IMR-90 (cell line): Measurements from ENCODE around the gene HDAC6. TPM values are rescaled to one million over a fixed set of nuclear protein-coding genes. Genes with fewer than 3 reads are reported as not detected.

Experiments used
- ATAC-seq: fragments of 200-7000 bp; cut with Tn5 transposase; 2 replicates; pipeline ENCODE4 v1.9.1; 2020; ENCODE audit warnings: low read depth, mild to moderate bottlenecking, moderate library complexity
- BruUV-seq: library from RNA; stranded (reverse); fragments of 400-500 nt; replicated peaks from 2 replicates; lab custom pipeline; 2021; lab: Mats Ljungman, UMichigan
- CTCF ChIA-PET: fragments of 300-600 bp; formaldehyde crosslinking; extraction: SDS; loops from one replicate; lab custom pipeline; 2021; ENCODE audit warnings: antibody characterized with exemption; lab: Yijun Ruan, JAX
- POLR2A ChIA-PET: fragments of 300-600 bp; sonication (Branson Sonifier 250); formaldehyde crosslinking; loops from one replicate; lab custom pipeline; 2022; ENCODE audit warnings: antibody characterized with exemption; ENCODE audit not compliant: unreplicated experiment; lab: Charles Lee
- DNase-seq: peaks from one replicate; pipeline ENCODE4 v3.0.0; 2013
- H2AFZ ChIP-seq: replicated peaks from 2 replicates; pipeline ENCODE3; 2013; ENCODE audit warnings: low read length, mild to moderate bottlenecking; ENCODE audit not compliant: poor library complexity
- H2AK5ac ChIP-seq: 2 replicates; pipeline ENCODE4 v1.6.1; 2013; ENCODE audit warnings: low read depth, low read length, inconsistent platforms
- H2AK9ac ChIP-seq: replicated peaks from 2 replicates; pipeline ENCODE3; 2013; ENCODE audit warnings: mild to moderate bottlenecking, low read depth, low read length, moderate library complexity; ENCODE audit not compliant: poor library complexity
- H2BK120ac ChIP-seq: 2 replicates; pipeline ENCODE4 v1.6.1; 2013; ENCODE audit warnings: low read depth, low read length, inconsistent platforms
- H2BK15ac ChIP-seq: 3 replicates; pipeline ENCODE4 v1.6.1; 2013; ENCODE audit warnings: low read depth, low read length, inconsistent platforms
- H2BK20ac ChIP-seq: 2 replicates; pipeline ENCODE4 v1.6.1; 2013; ENCODE audit warnings: low read depth, mild to moderate bottlenecking, inconsistent platforms, low read length, moderate library complexity
- H2BK5ac ChIP-seq: 2 replicates; pipeline ENCODE4 v1.6.1; 2013; ENCODE audit warnings: mild to moderate bottlenecking, low read depth, low read length, inconsistent platforms; ENCODE audit not compliant: poor library complexity, severe bottlenecking
- H3K14ac ChIP-seq: replicated peaks from 2 replicates; pipeline ENCODE4 v1.6.1; 2013; ENCODE audit warnings: low read depth, low read length, inconsistent platforms
- H3K18ac ChIP-seq: 2 replicates; pipeline ENCODE4 v1.6.1; 2013; ENCODE audit warnings: low read depth, low read length, control low read depth
- H3K23ac ChIP-seq: 2 replicates; pipeline ENCODE4 v1.6.1; 2013; ENCODE audit warnings: low read depth, low read length, inconsistent platforms
- H3K27ac ChIP-seq: 2 replicates; pipeline ENCODE4 v1.5.1; 2013; ENCODE audit warnings: mild to moderate bottlenecking, control low read depth, low read length; ENCODE audit not compliant: insufficient read depth
- H3K27me3 ChIP-seq: 2 replicates; pipeline ENCODE4 v1.6.1; 2013; ENCODE audit warnings: low read length; ENCODE audit not compliant: control insufficient read depth, insufficient read depth
- H3K36me3 ChIP-seq: 2 replicates; pipeline ENCODE4 v1.6.1; 2013; ENCODE audit warnings: low read length, mixed read lengths; ENCODE audit not compliant: control insufficient read depth, insufficient read depth
- H3K4ac ChIP-seq: 2 replicates; pipeline ENCODE4 v1.6.1; 2013; ENCODE audit warnings: low read depth, low read length, inconsistent platforms
- H3K4me1 ChIP-seq: 2 replicates; pipeline ENCODE4 v1.6.1; 2013; ENCODE audit warnings: low read length, mixed read lengths; ENCODE audit not compliant: control insufficient read depth, insufficient read depth
- H3K4me2 ChIP-seq: 2 replicates; pipeline ENCODE4 v1.6.1; 2013; ENCODE audit warnings: low read depth, mild to moderate bottlenecking, control low read depth, low read length, moderate library complexity
- H3K4me3 ChIP-seq: 2 replicates; pipeline ENCODE4 v1.5.1; 2013; ENCODE audit warnings: low read depth, mild to moderate bottlenecking, control low read depth, low read length, moderate library complexity; ENCODE audit not compliant: insufficient read depth
- H3K56ac ChIP-seq: 2 replicates; pipeline ENCODE4 v1.6.1; 2013; ENCODE audit warnings: low read length, inconsistent platforms; ENCODE audit not compliant: insufficient read depth; ENCODE audit errors: extremely low read depth
- H3K79me1 ChIP-seq, 2 experiments: 2 replicates each; pipeline ENCODE4 v1.6.1; 2013; ENCODE audit warnings: low read length in 2 of 2, inconsistent platforms in 1 of 2, low read depth in 1 of 2
- H3K9ac ChIP-seq: 2 replicates; pipeline ENCODE4 v1.6.1; 2013; ENCODE audit warnings: low read depth, low read length, control low read depth
- H3K9me1 ChIP-seq: 2 replicates; pipeline ENCODE4 v1.6.1; 2013; ENCODE audit warnings: low read length, inconsistent platforms; ENCODE audit not compliant: insufficient read depth
- H3K9me3 ChIP-seq: 2 replicates; pipeline ENCODE4 v1.6.1; 2013; ENCODE audit warnings: low read length; ENCODE audit not compliant: control insufficient read depth, insufficient read depth
- H4K20me1 ChIP-seq: 2 replicates; pipeline ENCODE4 v1.6.1; 2013; ENCODE audit warnings: low read length, inconsistent platforms; ENCODE audit not compliant: insufficient read depth
- H4K5ac ChIP-seq: 2 replicates; pipeline ENCODE4 v1.6.1; 2013; ENCODE audit warnings: mild to moderate bottlenecking, low read depth, low read length, control low read depth
- H4K8ac ChIP-seq, 2 experiments: 2 replicates each; pipeline ENCODE4 v1.6.1; 2013; ENCODE audit warnings: low read depth in 2 of 2, low read length in 2 of 2, control low read depth in 1 of 2, inconsistent platforms in 1 of 2
- H4K91ac ChIP-seq: 2 replicates; pipeline ENCODE4 v1.6.1; 2013; ENCODE audit warnings: low read depth, low read length, inconsistent platforms; ENCODE audit not compliant: insufficient read depth
- BHLHE40 ChIP-seq: fragments of 150-350 bp; IDR thresholded peaks from 2 replicates; pipeline ENCODE4 v1.6.1; 2016; ENCODE audit warnings: mild to moderate bottlenecking, low read depth, low read length
- CEBPB ChIP-seq: IDR thresholded peaks from 2 replicates; pipeline ENCODE4 v1.6.1; 2012; ENCODE audit warnings: low read depth, low read length, improper control_type of control experiment
- CTCF ChIP-seq: conservative IDR thresholded peaks from 2 replicates; pipeline ENCODE4 v1.5.1; 2012; ENCODE audit warnings: mild to moderate bottlenecking, low read depth, low read length, improper control_type of control experiment
- ELK1 ChIP-seq: fragments of 150-350 bp; IDR thresholded peaks from 2 replicates; pipeline ENCODE4 v1.6.1; 2016; ENCODE audit warnings: low read depth, mild to moderate bottlenecking, low read length, moderate library complexity, borderline replicate concordance
- FOS ChIP-seq: fragments of 150-350 bp; IDR thresholded peaks from 2 replicates; pipeline ENCODE4 v1.6.1; 2016; ENCODE audit warnings: low read depth, low read length
- MAFK ChIP-seq: IDR thresholded peaks from 2 replicates; pipeline ENCODE4 v1.6.1; 2012; ENCODE audit warnings: low read depth, low read length, improper control_type of control experiment
- MAZ ChIP-seq: IDR thresholded peaks from 2 replicates; pipeline ENCODE4 v1.6.1; 2012; ENCODE audit warnings: low read depth, mild to moderate bottlenecking, low read length, improper control_type of control experiment, moderate library complexity, borderline replicate concordance
- NFE2L2 ChIP-seq: fragments of 150-350 bp; IDR thresholded peaks from 2 replicates; pipeline ENCODE4 v1.6.1; 2016; ENCODE audit warnings: low read depth, mild to moderate bottlenecking, low read length
- POLR2A ChIP-seq: IDR thresholded peaks from 2 replicates; pipeline ENCODE4 v1.6.1; 2012; ENCODE audit warnings: mild to moderate bottlenecking, low read depth, low read length
- RAD21 ChIP-seq: IDR thresholded peaks from 2 replicates; pipeline ENCODE4 v1.6.1; 2012; ENCODE audit warnings: low read length, improper control_type of control experiment
- RCOR1 ChIP-seq: IDR thresholded peaks from 2 replicates; pipeline ENCODE4 v1.6.1; 2012; ENCODE audit warnings: mild to moderate bottlenecking, low read length, improper control_type of control experiment; ENCODE audit not compliant: insufficient replicate concordance
- RFX5 ChIP-seq: IDR thresholded peaks from 2 replicates; pipeline ENCODE4 v1.8.0; 2012; ENCODE audit warnings: low read depth, mild to moderate bottlenecking, low read length, moderate library complexity
- SMC3 ChIP-seq: fragments of 150-350 bp; IDR thresholded peaks from 2 replicates; pipeline ENCODE4 v1.6.1; 2016; ENCODE audit warnings: low read depth, mild to moderate bottlenecking, antibody characterized with exemption, low read length, moderate library complexity
- USF2 ChIP-seq: fragments of 150-350 bp; IDR thresholded peaks from 2 replicates; pipeline ENCODE4 v1.6.1; 2017; ENCODE audit warnings: mild to moderate bottlenecking, antibody characterized with exemption, low read length, low read depth
- WGBS, 2 experiments: methylation state at CpG; one replicate each; pipeline versions ENCODE4 v1.1.5 to v1.1.7; 2013; ENCODE audit warnings: missing lambda C conversion rate in 2 of 2; ENCODE audit not compliant: insufficient read length in 1 of 2; ENCODE audit errors: extremely low coverage in 2 of 2; 5-methylcytosine and 5-hydroxymethylcytosine counted together
- dilution Hi-C: fragments of 300-500 bp; cut with HindIII; formaldehyde crosslinking; loops from one replicate; pipeline ENCODE4 v1.14.3; 2018; ENCODE audit warnings: low sequenced_read_pairs; ENCODE audit not compliant: unreplicated experiment
- in situ Hi-C: fragments of 300-500 bp; cut with MboI; formaldehyde crosslinking; loops from 3 replicates; pipeline ENCODE4 v1.14.3; 2019; ENCODE audit warnings: low sequenced_read_pairs, inconsistent platforms, mixed read lengths
- intact Hi-C: fragments of 100-400 bp; cut with micrococcal nuclease; formaldehyde crosslinking; loops from 2 replicates; pipeline ENCODE4 v1.10.0; 2022
- polyA plus RNA-seq, 3 experiments: library from polyadenylated mRNA; depleted of rRNA; stranded (reverse); fragments of >200 nt; gene quantifications; 2 replicates each; pipeline ENCODE4 v1.2.3, GENCODE V29; 2012; ENCODE audit warnings: low replicate concordance in 1 of 3
- total RNA-seq: library from RNA; depleted of rRNA; stranded (reverse); fragments of >200 nt; gene quantifications from 2 replicates; pipeline ENCODE4 v1.2.3, GENCODE V29; 2012

HDAC6 gene
- total and polyA plus RNA-seq, 2 of the 4 experiments (the other 2 are of a cell fraction), result 16.8 to 26.3 TPM

- BruUV-seq, result no TSS peak
- no peaks in the 10 kb centered on the region for H3K79me1 ChIP-seq
- ChIA-PET POLR2A (no interaction called here), CTCF (no interaction called here)
- H3K36me3 ChIP-seq, result no peaks in the 10 kb centered on the region
- H3K9me1 ChIP-seq, result no peaks in the 10 kb centered on the region
- peak within 1 kb of the TSS; percentile 31 for H2AK9ac ChIP-seq
- H3K14ac ChIP-seq, result no peak within 1 kb of the TSS
- H2BK20ac ChIP-seq, result no peak within 1 kb of the TSS
- dilution Hi-C loops (no loop called here), intact Hi-C loops (no loop called here), in situ Hi-C loops (no loop called here)
- H3K4me1 ChIP-seq, result no peaks in the 10 kb centered on the region
- no peak within 1 kb of the TSS for H3K9ac ChIP-seq
- no peak within 1 kb of the TSS for H3K4ac ChIP-seq
- H3K56ac ChIP-seq, result no peak within 1 kb of the TSS
- peak within 1 kb of the TSS; percentile 18 for H2AFZ ChIP-seq
- no peak within 1 kb of the TSS for H3K23ac ChIP-seq
- no peak within 1 kb of the TSS for H3K4me3 ChIP-seq
- H2BK5ac ChIP-seq, result no peak within 1 kb of the TSS
- H3K18ac ChIP-seq, result no peak within 1 kb of the TSS
- no peak within 1 kb of the TSS for H2BK120ac ChIP-seq
- H4K5ac ChIP-seq, result no peak within 1 kb of the TSS
- WGBS, 2 experiments, result 33% methylated on average over 1 of the region's 35 CpGs; no CpG with 5 or more reads in 1 of the 2 experiments
- no peak within 1 kb of the TSS for H4K8ac ChIP-seq
- no peak within 1 kb of the TSS for H2AK5ac ChIP-seq
- peaks cover 34% of the 10 kb centered on the region for H3K27me3 ChIP-seq
- H3K27ac ChIP-seq, result no peak within 1 kb of the TSS
- H2BK15ac ChIP-seq, result no peak within 1 kb of the TSS
- ATAC-seq (no peak), DNase-seq (no peak)
- no peak for TF ChIP-seq MAFK
- no peak for TF ChIP-seq RFX5
- no peak for TF ChIP-seq POLR2A
- no peak for TF ChIP-seq ELK1
- no peak for TF ChIP-seq SMC3
- TF ChIP-seq BHLHE40, result no peak
- no peak for TF ChIP-seq RAD21
- no peak for TF ChIP-seq NFE2L2
- TF ChIP-seq USF2, result no peak
- TF ChIP-seq CEBPB, result no peak
- TF ChIP-seq CTCF, result no peak
- no peak for TF ChIP-seq RCOR1
- TF ChIP-seq MAZ, result no peak
- no peak for TF ChIP-seq FOS
- no peaks in the 10 kb centered on the region for H4K20me1 ChIP-seq
- no peak within 1 kb of the TSS for H4K91ac ChIP-seq
- no peaks in the 10 kb centered on the region; the same call in 1 of the 2 replicates for H3K9me3 ChIP-seq
- H3K4me2 ChIP-seq, result no peak within 1 kb of the TSS; the same call in 1 of the 2 replicates
These were observed 33.9 kb downstream of the HDAC6 start, which contains the start of gene PCSK1N for GRCh38 chrX:48835524-48836329. TSS of gene PCSK1N (minus strand) at chrX:48835610. CDS start at chrX:48835532, 78 bp downstream.
